GM19468 (cell line): ENCODE data around the gene GHRH.

ENCODE experiments used
- ATAC-seq: cut with Tn5 transposase; IDR thresholded peaks from one replicate; pipeline ENCODE4 v1.9.1; 2021; ENCODE audit warnings: mild to moderate bottlenecking, moderate library complexity, moderate number of reproducible peaks; ENCODE audit not compliant: unreplicated experiment; ENCODE audit errors: extremely low read depth

The GHRH gene

GRCh38 chr20:37243076-37243936 is 18.3 kb downstream of the GHRH start:
- ATAC-seq = no peak

GRCh38 chr20:37242503-37242902 is 19.1 kb downstream of the GHRH start:
- ATAC-seq = no peak

GRCh38 chr20:37240337-37241067 is 21.1 kb downstream of the GHRH start:
- no peak for ATAC-seq

GRCh38 chr20:37238935-37239451 is 22.6 kb downstream of the GHRH start:
- no peak for ATAC-seq

GRCh38 chr20:37238426-37238825 is 23.2 kb downstream of the GHRH start:
- ATAC-seq = no peak

- no peak for ATAC-seq
These were observed 24.0 kb downstream of the GHRH start for GRCh38 chr20:37237656-37238055.

GRCh38 chr20:37236462-37236861 is 25.2 kb downstream of the GHRH start:
- no peak for ATAC-seq

GRCh38 chr20:37235065-37235464 is 26.5 kb downstream of the GHRH start:
- ATAC-seq = no peak

GRCh38 chr20:37234254-37234581 is 27.4 kb downstream of the GHRH start:
- ATAC-seq = no peak

GRCh38 chr20:37233548-37234253 is 27.9 kb downstream of the GHRH start:
- no peak for ATAC-seq

GRCh38 chr20:37231947-37232630 is 29.5 kb downstream of the GHRH start:
- no peak for ATAC-seq

GRCh38 chr20:37230200-37230599 is 31.4 kb downstream of the GHRH start:
- no peak for ATAC-seq

GRCh38 chr20:37229357-37229756 is 32.3 kb downstream of the GHRH start:
- no peak for ATAC-seq

- ATAC-seq = no peak
These were observed 33.0 kb downstream of the GHRH start for GRCh38 chr20:37228656-37229055.

- ATAC-seq = no peak
These were observed 33.5 kb downstream of the GHRH start for GRCh38 chr20:37228082-37228481.

GRCh38 chr20:37226889-37227288 is 34.7 kb downstream of the GHRH start:
- ATAC-seq = no peak

- no peak for ATAC-seq
These were observed 36.5 kb downstream of the GHRH start for GRCh38 chr20:37225146-37225545.

- ATAC-seq = no peak
These were observed 38.6 kb downstream of the GHRH start for GRCh38 chr20:37223053-37223452.

- no peak for ATAC-seq
These were observed 39.5 kb downstream of the GHRH start for GRCh38 chr20:37222086-37222485.

GRCh38 chr20:37220731-37221130 is 40.9 kb downstream of the GHRH start:
- no peak for ATAC-seq
